ENCODE results near the gene TMEM37.

DNA sequence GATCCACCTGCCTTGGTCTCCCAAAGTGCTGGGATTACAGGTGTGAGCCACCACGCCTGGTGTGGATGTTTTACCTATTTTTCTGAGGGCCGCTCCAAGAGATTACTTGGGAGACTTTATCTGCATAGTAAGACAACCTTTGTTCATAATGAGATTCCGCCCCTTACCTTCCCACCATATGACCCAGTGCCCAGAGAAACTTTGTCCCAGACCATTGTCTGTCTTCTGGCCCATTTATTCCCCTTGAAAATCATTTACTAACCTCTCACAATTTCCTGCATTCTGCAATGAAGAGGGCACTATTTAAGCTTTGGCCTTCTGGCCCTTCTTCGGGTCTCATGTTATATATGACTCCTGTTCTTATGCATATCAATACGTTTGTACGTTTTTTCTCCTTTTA, 13.7 kb upstream of the TMEM37 start:
- no peak for TF ChIP-seq JUND (IDR thresholded peaks at IDR 0.05)
- no peak for TF ChIP-seq YY1 (IDR thresholded peaks at IDR 0.05)
- TF ChIP-seq, protein P1, sequence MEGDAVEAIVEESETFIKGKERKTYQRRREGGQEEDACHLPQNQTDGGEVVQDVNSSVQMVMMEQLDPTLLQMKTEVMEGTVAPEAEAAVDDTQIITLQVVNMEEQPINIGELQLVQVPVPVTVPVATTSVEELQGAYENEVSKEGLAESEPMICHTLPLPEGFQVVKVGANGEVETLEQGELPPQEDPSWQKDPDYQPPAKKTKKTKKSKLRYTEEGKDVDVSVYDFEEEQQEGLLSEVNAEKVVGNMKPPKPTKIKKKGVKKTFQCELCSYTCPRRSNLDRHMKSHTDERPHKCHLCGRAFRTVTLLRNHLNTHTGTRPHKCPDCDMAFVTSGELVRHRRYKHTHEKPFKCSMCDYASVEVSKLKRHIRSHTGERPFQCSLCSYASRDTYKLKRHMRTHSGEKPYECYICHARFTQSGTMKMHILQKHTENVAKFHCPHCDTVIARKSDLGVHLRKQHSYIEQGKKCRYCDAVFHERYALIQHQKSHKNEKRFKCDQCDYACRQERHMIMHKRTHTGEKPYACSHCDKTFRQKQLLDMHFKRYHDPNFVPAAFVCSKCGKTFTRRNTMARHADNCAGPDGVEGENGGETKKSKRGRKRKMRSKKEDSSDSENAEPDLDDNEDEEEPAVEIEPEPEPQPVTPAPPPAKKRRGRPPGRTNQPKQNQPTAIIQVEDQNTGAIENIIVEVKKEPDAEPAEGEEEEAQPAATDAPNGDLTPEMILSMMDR (IDR thresholded peaks at IDR 0.05; ENCODE audit: low read depth, low read length, missing input control) = no peak
- TF ChIP-seq SP1 (IDR thresholded peaks at IDR 0.05) = no peak
- TF ChIP-seq, protein P2, sequence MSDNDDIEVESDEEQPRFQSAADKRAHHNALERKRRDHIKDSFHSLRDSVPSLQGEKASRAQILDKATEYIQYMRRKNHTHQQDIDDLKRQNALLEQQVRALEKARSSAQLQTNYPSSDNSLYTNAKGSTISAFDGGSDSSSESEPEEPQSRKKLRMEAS (IDR thresholded peaks at IDR 0.05) = no peak
- TF ChIP-seq RXRA (IDR thresholded peaks at IDR 0.05) = no peak
- no peak for TF ChIP-seq TAF1 (conservative IDR thresholded peaks at IDR 0.05)
- TF ChIP-seq RAD21 (IDR thresholded peaks at IDR 0.05) = no peak
- TF ChIP-seq, protein P3, sequence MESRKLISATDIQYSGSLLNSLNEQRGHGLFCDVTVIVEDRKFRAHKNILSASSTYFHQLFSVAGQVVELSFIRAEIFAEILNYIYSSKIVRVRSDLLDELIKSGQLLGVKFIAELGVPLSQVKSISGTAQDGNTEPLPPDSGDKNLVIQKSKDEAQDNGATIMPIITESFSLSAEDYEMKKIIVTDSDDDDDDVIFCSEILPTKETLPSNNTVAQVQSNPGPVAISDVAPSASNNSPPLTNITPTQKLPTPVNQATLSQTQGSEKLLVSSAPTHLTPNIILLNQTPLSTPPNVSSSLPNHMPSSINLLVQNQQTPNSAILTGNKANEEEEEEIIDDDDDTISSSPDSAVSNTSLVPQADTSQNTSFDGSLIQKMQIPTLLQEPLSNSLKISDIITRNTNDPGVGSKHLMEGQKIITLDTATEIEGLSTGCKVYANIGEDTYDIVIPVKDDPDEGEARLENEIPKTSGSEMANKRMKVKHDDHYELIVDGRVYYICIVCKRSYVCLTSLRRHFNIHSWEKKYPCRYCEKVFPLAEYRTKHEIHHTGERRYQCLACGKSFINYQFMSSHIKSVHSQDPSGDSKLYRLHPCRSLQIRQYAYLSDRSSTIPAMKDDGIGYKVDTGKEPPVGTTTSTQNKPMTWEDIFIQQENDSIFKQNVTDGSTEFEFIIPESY (IDR thresholded peaks at IDR 0.05) = no peak
- TF ChIP-seq NR2F2 (IDR thresholded peaks at IDR 0.05) = no peak
- TF ChIP-seq, protein P4, sequence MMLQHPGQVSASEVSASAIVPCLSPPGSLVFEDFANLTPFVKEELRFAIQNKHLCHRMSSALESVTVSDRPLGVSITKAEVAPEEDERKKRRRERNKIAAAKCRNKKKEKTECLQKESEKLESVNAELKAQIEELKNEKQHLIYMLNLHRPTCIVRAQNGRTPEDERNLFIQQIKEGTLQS (IDR thresholded peaks at IDR 0.05) = no peak
- no peak for TF ChIP-seq GABPA (IDR thresholded peaks at IDR 0.05 in 1 of 2, conservative IDR thresholded peaks at IDR 0.05 in 1 of 2)
- TF ChIP-seq HNF4G (IDR thresholded peaks at IDR 0.05) = no peak

All from liver (tissue), 3 donors.